Measurements from ENCODE around the gene SAPCD2. TPM values are rescaled to one million over a fixed set of nuclear protein-coding genes. Genes with fewer than 3 reads are reported as not detected.

SAPCD2 gene
- total RNA-seq, 1 experiment from 2014 or later, result 30.6 TPM

DNA sequence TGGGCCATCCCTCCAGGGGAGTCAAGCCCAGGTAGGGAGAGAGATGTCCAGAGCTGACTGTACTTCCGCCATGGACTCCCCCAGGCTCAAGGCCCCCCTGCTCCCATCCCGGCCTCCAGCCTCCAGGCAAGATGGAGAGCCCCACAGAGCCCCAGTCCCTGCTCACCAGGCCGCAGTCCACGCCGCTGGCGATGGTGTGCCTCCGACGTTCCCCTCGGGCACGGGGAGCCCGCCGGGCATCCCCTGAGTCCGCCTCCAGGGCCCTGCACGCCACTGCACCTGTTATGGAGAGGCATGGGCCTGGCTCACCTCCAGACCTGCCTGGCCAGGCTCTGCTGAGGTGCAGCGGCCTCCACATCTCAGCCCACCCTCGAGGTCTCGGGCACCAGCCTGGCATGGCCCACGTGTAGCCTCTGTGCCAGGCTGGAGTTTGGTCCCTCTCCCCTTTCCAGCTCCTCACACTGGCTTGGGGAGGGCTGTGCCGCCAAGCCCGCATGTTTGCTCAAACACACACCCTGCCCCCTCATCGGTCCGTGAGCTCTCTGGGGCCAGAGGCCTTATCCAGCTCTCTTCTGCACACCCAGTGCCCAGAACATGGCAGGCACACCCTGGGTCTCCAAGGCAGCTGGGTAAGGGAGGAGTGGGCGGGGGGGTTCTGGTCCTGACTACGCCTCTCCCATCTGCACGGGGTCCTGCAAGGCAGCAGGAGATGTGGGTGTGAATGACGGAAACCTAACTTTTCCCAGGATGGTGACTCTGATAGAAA lies 4.1 kb downstream of the SAPCD2 start:
- H3K4me1 ChIP-seq (ENCODE audit: insufficient read depth, low read length, poor library complexity, severe bottlenecking), result peaks cover 13% of the 10 kb centered on the region
- TF ChIP-seq, protein P1, sequence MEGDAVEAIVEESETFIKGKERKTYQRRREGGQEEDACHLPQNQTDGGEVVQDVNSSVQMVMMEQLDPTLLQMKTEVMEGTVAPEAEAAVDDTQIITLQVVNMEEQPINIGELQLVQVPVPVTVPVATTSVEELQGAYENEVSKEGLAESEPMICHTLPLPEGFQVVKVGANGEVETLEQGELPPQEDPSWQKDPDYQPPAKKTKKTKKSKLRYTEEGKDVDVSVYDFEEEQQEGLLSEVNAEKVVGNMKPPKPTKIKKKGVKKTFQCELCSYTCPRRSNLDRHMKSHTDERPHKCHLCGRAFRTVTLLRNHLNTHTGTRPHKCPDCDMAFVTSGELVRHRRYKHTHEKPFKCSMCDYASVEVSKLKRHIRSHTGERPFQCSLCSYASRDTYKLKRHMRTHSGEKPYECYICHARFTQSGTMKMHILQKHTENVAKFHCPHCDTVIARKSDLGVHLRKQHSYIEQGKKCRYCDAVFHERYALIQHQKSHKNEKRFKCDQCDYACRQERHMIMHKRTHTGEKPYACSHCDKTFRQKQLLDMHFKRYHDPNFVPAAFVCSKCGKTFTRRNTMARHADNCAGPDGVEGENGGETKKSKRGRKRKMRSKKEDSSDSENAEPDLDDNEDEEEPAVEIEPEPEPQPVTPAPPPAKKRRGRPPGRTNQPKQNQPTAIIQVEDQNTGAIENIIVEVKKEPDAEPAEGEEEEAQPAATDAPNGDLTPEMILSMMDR (conservative IDR thresholded peaks at IDR 0.05; ENCODE audit: low read depth, low read length), result no peak
- TF ChIP-seq EZH2 (IDR thresholded peaks at IDR 0.05; ENCODE audit: borderline replicate concordance, low read depth, low read length, poor library complexity, severe bottlenecking), result no peak
- no peak overlapping the region for H3K4me3 ChIP-seq (ENCODE audit: low read depth, low read length, poor library complexity, severe bottlenecking)
- POLR2A ChIA-PET (ENCODE audit: low non-redundant PET), result no interaction called here
- H3K9me3 ChIP-seq (ENCODE audit: low read depth, low read length, poor library complexity, severe bottlenecking), result no peaks in the 10 kb centered on the region
- no peak overlapping the region for H3K27ac ChIP-seq (ENCODE audit: low read depth, low read length, poor library complexity, severe bottlenecking)
- peaks cover 7% of the 10 kb centered on the region for H3K36me3 ChIP-seq (ENCODE audit: insufficient read depth, low read length, poor library complexity, severe bottlenecking)
- no peaks in the 10 kb centered on the region for H3K27me3 ChIP-seq (replicated peaks; ENCODE audit: insufficient read depth, low read depth, low read length, poor library complexity)
- BruUV-seq (replicated peaks), result no TSS peak
- CTCF ChIA-PET, result interaction anchor here (0.9 to 1.3 kb wide), 3 partner anchors 11 to 20 kb away, joined by 3 read pairs; partner anchors contain the start of gene UAP1L1
- intact Hi-C loops (cut with micrococcal nuclease; ENCODE audit: unreplicated experiment), result no loop called here
- no peak for DNase-seq (ENCODE audit: low spot score)

DNA sequence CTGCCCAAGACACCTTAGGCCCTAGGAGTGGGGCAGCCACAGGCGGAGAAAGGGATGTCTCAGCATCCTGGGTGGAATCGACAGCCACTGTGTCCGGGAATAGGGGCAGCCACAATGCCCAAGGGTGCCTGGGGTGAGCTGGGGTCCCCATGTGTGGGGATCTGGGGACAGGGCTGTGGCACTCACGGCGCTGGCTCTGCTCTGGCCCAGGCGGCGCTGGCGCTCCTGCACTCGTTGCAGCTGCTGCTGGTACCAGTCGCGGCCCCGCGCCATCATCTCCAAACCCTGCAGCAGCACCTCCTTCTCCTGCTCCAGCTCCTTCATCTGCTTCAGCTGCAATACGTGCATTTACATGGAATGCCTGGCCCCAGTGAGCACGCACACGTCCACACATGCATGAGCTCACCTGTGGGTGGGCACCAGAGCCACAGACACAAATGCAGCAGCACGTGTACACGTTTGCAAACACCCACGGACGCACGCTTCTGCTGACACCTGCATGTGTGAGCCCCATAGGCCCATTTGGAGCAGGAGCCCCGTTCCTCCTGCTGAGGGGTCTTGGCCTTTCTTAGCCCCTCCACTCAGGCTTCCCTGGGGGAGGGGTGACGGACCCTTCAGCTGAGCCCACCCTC lies 4.9 kb downstream of the SAPCD2 start:
- intact Hi-C loops (cut with micrococcal nuclease; ENCODE audit: unreplicated experiment), result no loop called here
- peaks cover 7% of the 10 kb centered on the region for H3K36me3 ChIP-seq (ENCODE audit: insufficient read depth, low read length, poor library complexity, severe bottlenecking)
- H3K27ac ChIP-seq (ENCODE audit: low read depth, low read length, poor library complexity, severe bottlenecking), result no peak overlapping the region
- POLR2A ChIA-PET (ENCODE audit: low non-redundant PET), result interaction anchor here (0.6 kb wide), 1 partner anchor 9 kb away, joined by 4 read pairs; no protein-coding TSS in a partner anchor
- CTCF ChIA-PET, result no interaction called here
- TF ChIP-seq EZH2 (IDR thresholded peaks at IDR 0.05; ENCODE audit: borderline replicate concordance, low read depth, low read length, poor library complexity, severe bottlenecking), result no peak
- TF ChIP-seq, protein P1 (conservative IDR thresholded peaks at IDR 0.05; ENCODE audit: low read depth, low read length), result no peak
- DNase-seq (ENCODE audit: low spot score), result no peak
- H3K9me3 ChIP-seq (ENCODE audit: low read depth, low read length, poor library complexity, severe bottlenecking), result no peaks in the 10 kb centered on the region
- BruUV-seq (replicated peaks), result no TSS peak
- no peaks in the 10 kb centered on the region for H3K27me3 ChIP-seq (replicated peaks; ENCODE audit: insufficient read depth, low read depth, low read length, poor library complexity)
- no peak overlapping the region for H3K4me3 ChIP-seq (ENCODE audit: low read depth, low read length, poor library complexity, severe bottlenecking)
- peaks cover 6% of the 10 kb centered on the region for H3K4me1 ChIP-seq (ENCODE audit: insufficient read depth, low read length, poor library complexity, severe bottlenecking)

- POLR2A ChIA-PET (ENCODE audit: low non-redundant PET), result no interaction called here
- Histone ChIP-seq H3K36me3 (ENCODE audit: insufficient read depth, low read length, poor library complexity, severe bottlenecking) (peaks cover 7% of the 10 kb centered on the region), H3K4me1 (ENCODE audit: insufficient read depth, low read length, poor library complexity, severe bottlenecking) (peaks cover 6% of the 10 kb centered on the region), H3K9me3 (ENCODE audit: low read depth, low read length, poor library complexity, severe bottlenecking) (no peaks in the 10 kb centered on the region), H3K4me3 (ENCODE audit: low read depth, low read length, poor library complexity, severe bottlenecking) (no peak overlapping the region), H3K27me3 (replicated peaks; ENCODE audit: insufficient read depth, low read depth, low read length, poor library complexity) (no peaks in the 10 kb centered on the region), H3K27ac (ENCODE audit: low read depth, low read length, poor library complexity, severe bottlenecking) (no peak overlapping the region)
- BruUV-seq (replicated peaks), result no TSS peak
- CTCF ChIA-PET, result no interaction called here
- DNase-seq (ENCODE audit: low spot score), result no peak
- intact Hi-C loops (cut with micrococcal nuclease; ENCODE audit: unreplicated experiment), result no loop called here
- TF ChIP-seq, protein P1 (conservative IDR thresholded peaks at IDR 0.05; ENCODE audit: low read depth, low read length), result no peak
- TF ChIP-seq EZH2 (IDR thresholded peaks at IDR 0.05; ENCODE audit: borderline replicate concordance, low read depth, low read length, poor library complexity, severe bottlenecking), result no peak
Observed at GRCh38 chr9:137064880-137065164, 5.5 kb downstream of the SAPCD2 start.
